Activated CD8-positive, alpha-beta T cell treated with anti-CD3 and anti-CD28 coated beads for 36 hours (primary cell): ENCODE results near the gene AGT. TPM values are rescaled to one million over a fixed set of nuclear protein-coding genes. Genes with fewer than 3 reads are reported as not detected.
"Not testable (repeated sequence)": the region's sequence is repeated elsewhere in the genome, so short reads cannot be mapped to it uniquely, and the experiment has no call there.

Source experiments
- ATAC-seq: fragments of 200-7000 bp; cut with Tn5 transposase; one replicate; pipeline ENCODE4 v1.10.0; 2021; ENCODE audit warnings: mild to moderate bottlenecking, moderate library complexity
- CTCF ChIA-PET: fragments of 350-600 bp; sonication (Branson Sonifier 250); formaldehyde crosslinking; loops from one replicate; lab custom pipeline; 2021; ENCODE audit warnings: antibody characterized with exemption; lab: Charles Lee
- POLR2A ChIA-PET: fragments of 350-600 bp; sonication (Branson Sonifier 250); formaldehyde crosslinking; loops from one replicate; lab custom pipeline; 2021; ENCODE audit warnings: antibody characterized with exemption; lab: Charles Lee
- DNase-seq: peaks from one replicate; pipeline ENCODE4 v3.0.0-alpha.2; 2020
- H3K27ac Mint-ChIP-seq: one replicate; pipeline ENCODE4 v1.8.0; 2021; ENCODE audit warnings: mild to moderate bottlenecking, mixed read lengths
- H3K27me3 Mint-ChIP-seq: one replicate; pipeline ENCODE4 v1.8.0; 2021; ENCODE audit warnings: mixed read lengths
- H3K36me3 Mint-ChIP-seq: one replicate; pipeline ENCODE4 v1.8.0; 2021; ENCODE audit warnings: low read depth, mixed read lengths
- H3K4me1 Mint-ChIP-seq: one replicate; pipeline ENCODE4 v1.8.0; 2021; ENCODE audit warnings: low read depth, mixed read lengths
- H3K4me3 Mint-ChIP-seq: one replicate; pipeline ENCODE4 v1.8.0; 2021; ENCODE audit warnings: mild to moderate bottlenecking, moderate library complexity, mixed read lengths
- H3K9me3 Mint-ChIP-seq: one replicate; pipeline ENCODE4 v1.8.0; 2021; ENCODE audit warnings: mixed read lengths
- intact Hi-C: fragments of 100-400 bp; cut with micrococcal nuclease; formaldehyde crosslinking; loops from one replicate; pipeline ENCODE4 v1.10.0; 2022
- total RNA-seq, 2 experiments: library from RNA; stranded (reverse); gene quantifications; one replicate each; pipeline ENCODE4 v1.2.3, GENCODE V29; 2021
- TF ChIP-seq, protein P1 (sequence below): fragments of 200-600 bp; IDR thresholded peaks from one replicate; pipeline ENCODE4 v1.8.0; 2022; ENCODE audit warnings: antibody characterized with exemption, mild to moderate bottlenecking

AGT gene
- total RNA-seq, 2 experiments from 2014 or later: not detected

- H3K4me3 Mint-ChIP-seq: no peak overlapping the region
- CTCF ChIA-PET: no interaction called here
Measured at GRCh38 chr1:230700132-230700531, 13.8 kb downstream of the AGT start.

GRCh38 chr1:230699716-230700115 is 14.2 kb downstream of the AGT start:
- Mint-ChIP-seq H3K27ac (no peak overlapping the region), H3K36me3 (no peaks in the 10 kb centered on the region), H3K9me3 (no peaks in the 10 kb centered on the region), H3K4me1 (no peaks in the 10 kb centered on the region), H3K4me3 (no peak overlapping the region), H3K27me3 (no peaks in the 10 kb centered on the region)
- intact Hi-C loops: no loop called here
- DNase-seq (no peak), ATAC-seq (no peak)
- TF ChIP-seq, protein P1, sequence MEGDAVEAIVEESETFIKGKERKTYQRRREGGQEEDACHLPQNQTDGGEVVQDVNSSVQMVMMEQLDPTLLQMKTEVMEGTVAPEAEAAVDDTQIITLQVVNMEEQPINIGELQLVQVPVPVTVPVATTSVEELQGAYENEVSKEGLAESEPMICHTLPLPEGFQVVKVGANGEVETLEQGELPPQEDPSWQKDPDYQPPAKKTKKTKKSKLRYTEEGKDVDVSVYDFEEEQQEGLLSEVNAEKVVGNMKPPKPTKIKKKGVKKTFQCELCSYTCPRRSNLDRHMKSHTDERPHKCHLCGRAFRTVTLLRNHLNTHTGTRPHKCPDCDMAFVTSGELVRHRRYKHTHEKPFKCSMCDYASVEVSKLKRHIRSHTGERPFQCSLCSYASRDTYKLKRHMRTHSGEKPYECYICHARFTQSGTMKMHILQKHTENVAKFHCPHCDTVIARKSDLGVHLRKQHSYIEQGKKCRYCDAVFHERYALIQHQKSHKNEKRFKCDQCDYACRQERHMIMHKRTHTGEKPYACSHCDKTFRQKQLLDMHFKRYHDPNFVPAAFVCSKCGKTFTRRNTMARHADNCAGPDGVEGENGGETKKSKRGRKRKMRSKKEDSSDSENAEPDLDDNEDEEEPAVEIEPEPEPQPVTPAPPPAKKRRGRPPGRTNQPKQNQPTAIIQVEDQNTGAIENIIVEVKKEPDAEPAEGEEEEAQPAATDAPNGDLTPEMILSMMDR: no peak
- ChIA-PET CTCF (no interaction called here), POLR2A (interaction anchor here (0.6 kb wide), 1 partner anchor 282 kb away, joined by 3 read pairs; no protein-coding TSS in a partner anchor)

More at GRCh38 chr1:230700132-230700531, 13.8 kb downstream of the AGT start:
- intact Hi-C loops: no loop called here
- Mint-ChIP-seq H3K36me3 (no peaks in the 10 kb centered on the region), H3K27me3 (peaks cover 2% of the 10 kb centered on the region), H3K27ac (no peak overlapping the region), H3K9me3 (no peaks in the 10 kb centered on the region), H3K4me1 (no peaks in the 10 kb centered on the region)
- ATAC-seq (no peak), DNase-seq (no peak)
- TF ChIP-seq, protein P1: no peak
- POLR2A ChIA-PET: no interaction called here

GRCh38 chr1:230698964-230699363 is 15.0 kb downstream of the AGT start:
- DNase-seq, H3K27me3 Mint-ChIP-seq, H3K36me3 Mint-ChIP-seq, ATAC-seq, CTCF ChIA-PET, H3K4me3 Mint-ChIP-seq, H3K4me1 Mint-ChIP-seq, H3K9me3 Mint-ChIP-seq, intact Hi-C loops, H3K27ac Mint-ChIP-seq: not testable (repeated sequence)
- POLR2A ChIA-PET: interaction anchor here (0.6 kb wide), 1 partner anchor 281 kb away, joined by 3 read pairs; no protein-coding TSS in a partner anchor

DNA sequence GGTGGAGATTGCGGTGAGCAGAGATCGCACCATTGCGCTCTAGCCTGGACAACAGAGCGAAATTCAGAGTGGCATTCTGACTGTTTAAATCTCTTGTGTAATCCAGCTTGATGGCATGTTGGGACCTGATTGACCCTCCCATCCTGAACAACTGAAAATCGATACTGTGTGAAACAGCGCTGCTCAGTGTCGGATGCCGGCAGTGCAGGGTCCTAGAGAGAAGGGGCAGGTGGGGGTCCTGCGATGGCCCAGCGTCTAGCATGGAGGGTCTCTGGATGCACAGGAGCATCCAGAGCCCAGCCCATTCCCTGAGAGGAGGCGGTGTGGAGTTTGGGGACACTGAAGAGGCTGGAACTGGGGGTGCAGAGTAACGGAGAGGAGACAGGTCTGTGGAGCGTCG is 15.8 kb downstream of the AGT start:
- no peaks in the 10 kb centered on the region for H3K27me3 Mint-ChIP-seq
- intact Hi-C loops: no loop called here
- no peak for DNase-seq
- H3K27ac Mint-ChIP-seq: no peak overlapping the region
- POLR2A ChIA-PET: no interaction called here
- H3K4me1 Mint-ChIP-seq: no peaks in the 10 kb centered on the region
- peaks cover 5% of the 10 kb centered on the region for H3K36me3 Mint-ChIP-seq
- no peaks in the 10 kb centered on the region for H3K9me3 Mint-ChIP-seq
- TF ChIP-seq, protein P1: no peak
- CTCF ChIA-PET: no interaction called here
- no peak for ATAC-seq
- no peak overlapping the region for H3K4me3 Mint-ChIP-seq

DNA sequence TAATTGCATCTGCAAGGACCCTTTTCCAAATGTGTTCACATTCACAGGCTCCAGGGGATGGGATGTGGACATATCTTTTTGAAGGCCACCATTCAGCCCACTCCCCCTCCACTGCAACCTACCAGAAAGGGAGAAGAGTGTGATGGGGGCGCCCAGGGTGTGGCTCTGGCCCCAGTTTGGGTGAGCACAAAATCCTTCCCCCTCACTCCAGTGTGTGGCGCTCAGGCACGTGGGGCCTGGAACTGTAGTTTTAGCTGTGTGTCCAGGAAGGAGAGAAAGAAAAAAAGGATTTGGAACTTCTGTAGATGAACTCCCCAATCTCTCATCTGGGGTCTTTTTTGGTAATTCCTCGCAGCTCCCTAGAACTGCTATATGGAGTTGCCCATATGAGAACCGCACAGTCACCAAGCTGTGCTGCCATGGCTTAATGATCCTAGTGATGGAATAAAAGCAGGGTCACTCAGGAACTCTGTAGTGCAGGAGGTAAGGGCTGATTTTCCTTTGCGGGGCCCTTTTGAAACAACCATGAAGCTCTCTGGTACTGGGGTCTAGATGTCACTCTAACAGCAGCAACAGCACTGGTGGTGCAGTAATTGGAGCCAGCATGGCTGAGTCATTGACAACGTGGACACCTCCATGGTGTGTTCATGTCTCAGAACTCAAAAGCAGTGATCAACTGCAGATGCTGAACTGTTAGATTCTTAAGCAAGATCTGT is 17.0 kb downstream of the AGT start:
- no peak for DNase-seq
- ATAC-seq: no peak
- ChIA-PET POLR2A (no interaction called here), CTCF (interaction anchor here (2.1 kb wide), 1 partner anchor 55 kb away, joined by 4 read pairs; the partner anchor contains the start of gene COG2)
- Mint-ChIP-seq H3K36me3 (peaks cover 11% of the 10 kb centered on the region), H3K9me3 (no peaks in the 10 kb centered on the region), H3K27me3 (no peaks in the 10 kb centered on the region), H3K4me3 (no peak overlapping the region), H3K4me1 (no peaks in the 10 kb centered on the region), H3K27ac (no peak overlapping the region)
- intact Hi-C loops: no loop called here
- TF ChIP-seq, protein P1: no peak
